Ectodermal cell (in vitro differentiated cells): ENCODE data around the gene UGT2A1.

Experiments
- H3K27ac ChIP-seq: 2 replicates; pipeline ENCODE4 v1.7.0; 2013; ENCODE audit warnings: mild to moderate bottlenecking, low read depth, low read length; ENCODE audit not compliant: insufficient read depth, poor library complexity, severe bottlenecking
- H3K27me3 ChIP-seq: 2 replicates; pipeline ENCODE4 v1.7.0; 2013; ENCODE audit warnings: mild to moderate bottlenecking, low read length; ENCODE audit not compliant: insufficient read depth, control insufficient read depth, poor library complexity, severe bottlenecking
- H3K36me3 ChIP-seq: one replicate; pipeline ENCODE4 v1.7.0; 2013; ENCODE audit warnings: low read length; ENCODE audit not compliant: control insufficient read depth, insufficient read depth
- H3K4me1 ChIP-seq: one replicate; pipeline ENCODE4 v1.7.0; 2013; ENCODE audit warnings: low read length; ENCODE audit not compliant: control insufficient read depth, insufficient read depth
- H3K4me3 ChIP-seq: 2 replicates; pipeline ENCODE4 v1.7.0; 2013; ENCODE audit warnings: low read depth, low read length, control low read depth; ENCODE audit not compliant: insufficient read depth
- H3K9me3 ChIP-seq: 2 replicates; pipeline ENCODE4 v1.7.0; 2013; ENCODE audit warnings: mild to moderate bottlenecking, low read length, moderate library complexity; ENCODE audit not compliant: control insufficient read depth
- whole genome bisulfite sequencing, 2 experiments: methylation state at CpG; one replicate each; pipeline ENCODE4 v1.1.7; 2013; ENCODE audit warnings: missing lambda C conversion rate in 2 of 2; 5-methylcytosine and 5-hydroxymethylcytosine counted together

Gene UGT2A1

GRCh38 chr4:69656653-69657158 is 3.7 kb upstream of the UGT2A1 start:
- H3K4me1 ChIP-seq: no peaks in the 10 kb centered on the region
- H3K36me3 ChIP-seq: no peaks in the 10 kb centered on the region
- H3K4me3 ChIP-seq: no peak overlapping the region
- H3K27ac ChIP-seq: no peak overlapping the region
- 83 to 85% methylated on average over 6 of the region's 6 CpGs for WGBS, 2 experiments
- no peaks in the 10 kb centered on the region for H3K9me3 ChIP-seq
- no peaks in the 10 kb centered on the region for H3K27me3 ChIP-seq

- 16 to 46% methylated on average over 1 of the region's 3 CpGs for WGBS, 2 experiments
- Histone ChIP-seq H3K27me3 (no peaks in the 10 kb centered on the region), H3K36me3 (no peaks in the 10 kb centered on the region), H3K4me3 (no peak overlapping the region), H3K4me1 (no peaks in the 10 kb centered on the region), H3K27ac (no peak overlapping the region), H3K9me3 (no peaks in the 10 kb centered on the region)
Observed at GRCh38 chr4:69650872-69651271, 2.2 kb downstream of the UGT2A1 start.

GRCh38 chr4:69649629-69650028 is 3.4 kb downstream of the UGT2A1 start:
- Histone ChIP-seq H3K9me3 (no peaks in the 10 kb centered on the region), H3K27me3 (no peaks in the 10 kb centered on the region), H3K36me3 (no peaks in the 10 kb centered on the region), H3K4me3 (no peak overlapping the region), H3K27ac (no peak overlapping the region), H3K4me1 (no peaks in the 10 kb centered on the region)
- WGBS, 2 experiments: 91 to 97% methylated on average over 2 of the region's 2 CpGs

GRCh38 chr4:69649207-69649606 is 3.8 kb downstream of the UGT2A1 start:
- Histone ChIP-seq H3K36me3 (no peaks in the 10 kb centered on the region), H3K27me3 (no peaks in the 10 kb centered on the region), H3K27ac (no peak overlapping the region), H3K4me1 (no peaks in the 10 kb centered on the region), H3K9me3 (no peaks in the 10 kb centered on the region), H3K4me3 (no peak overlapping the region)
- WGBS, 2 experiments: 76 to 90% methylated on average over 1 of the region's 1 CpG

- H3K4me3 ChIP-seq: no peak overlapping the region
- H3K4me1 ChIP-seq: no peaks in the 10 kb centered on the region
- no peaks in the 10 kb centered on the region for H3K9me3 ChIP-seq
- H3K27ac ChIP-seq: no peak overlapping the region
- 91 to 100% methylated on average over 1 of the region's 2 CpGs for WGBS, 2 experiments
- no peaks in the 10 kb centered on the region for H3K36me3 ChIP-seq
- H3K27me3 ChIP-seq: no peaks in the 10 kb centered on the region
Observed at GRCh38 chr4:69642961-69643360, 10.1 kb downstream of the UGT2A1 start.

GRCh38 chr4:69640289-69640688 is 12.8 kb downstream of the UGT2A1 start:
- no peak overlapping the region for H3K27ac ChIP-seq
- no peaks in the 10 kb centered on the region for H3K9me3 ChIP-seq
- H3K4me1 ChIP-seq: no peaks in the 10 kb centered on the region
- no peaks in the 10 kb centered on the region for H3K27me3 ChIP-seq
- H3K4me3 ChIP-seq: no peak overlapping the region
- H3K36me3 ChIP-seq: no peaks in the 10 kb centered on the region
- 93 to 98% methylated on average over 2 of the region's 2 CpGs for WGBS, 2 experiments

GRCh38 chr4:69639542-69639941 is 13.5 kb downstream of the UGT2A1 start, which contains the start of gene UGT2A2:
UGT2A2 (minus strand) TSS chr4:69639642; CDS start chr4:69639640, 2 bp downstream.
- Histone ChIP-seq H3K4me1 (no peaks in the 10 kb centered on the region), H3K27ac (no peak within 1 kb of the TSS), H3K36me3 (no peaks in the 10 kb centered on the region), H3K9me3 (no peaks in the 10 kb centered on the region), H3K4me3 (no peak within 1 kb of the TSS), H3K27me3 (no peaks in the 10 kb centered on the region)
- no CpG with 5 or more reads among the region's 3 CpGs for WGBS, 2 experiments

- Histone ChIP-seq H3K36me3 (no peaks in the 10 kb centered on the region), H3K4me3 (no peak overlapping the region), H3K27me3 (no peaks in the 10 kb centered on the region), H3K9me3 (no peaks in the 10 kb centered on the region), H3K4me1 (no peaks in the 10 kb centered on the region), H3K27ac (no peak overlapping the region)
- no CpG with 5 or more reads among the region's 6 CpGs for WGBS, 2 experiments
Observed at GRCh38 chr4:69617083-69617694, 35.9 kb downstream of the UGT2A1 start.

GRCh38 chr4:69610484-69610883 is 42.6 kb downstream of the UGT2A1 start:
- Histone ChIP-seq H3K27me3 (no peaks in the 10 kb centered on the region), H3K36me3 (no peaks in the 10 kb centered on the region), H3K4me3 (no peak overlapping the region), H3K4me1 (no peaks in the 10 kb centered on the region), H3K27ac (no peak overlapping the region), H3K9me3 (no peaks in the 10 kb centered on the region)
- 83 to 100% methylated on average over 1 of the region's 1 CpG for WGBS, 2 experiments

- H3K9me3 ChIP-seq: no peaks in the 10 kb centered on the region
- WGBS, 2 experiments: 55 to 60% methylated on average over 4 of the region's 4 CpGs
- no peaks in the 10 kb centered on the region for H3K4me1 ChIP-seq
- no peaks in the 10 kb centered on the region for H3K36me3 ChIP-seq
- no peaks in the 10 kb centered on the region for H3K27me3 ChIP-seq
- no peak overlapping the region for H3K4me3 ChIP-seq
- H3K27ac ChIP-seq: no peak overlapping the region
Observed at GRCh38 chr4:69601065-69601464, 52.0 kb downstream of the UGT2A1 start.
